ENCODE data around the gene LIMS4.
"Not testable (repeated sequence)": the region's sequence is repeated elsewhere in the genome, so short reads cannot be mapped to it uniquely, and the experiment has no call there.

LIMS4 gene

GRCh38 chr2:110449127-110449947, 23.3 kb downstream of the LIMS4 start:
- DNase-seq (ENCODE audit: low read depth) = not testable (repeated sequence)

- not testable (repeated sequence) for DNase-seq (ENCODE audit: low read depth)
Measured at GRCh38 chr2:110446644-110447043, 26.0 kb downstream of the LIMS4 start.

- not testable (repeated sequence) for DNase-seq (ENCODE audit: low read depth)
Measured at GRCh38 chr2:110443305-110444005, 29.2 kb downstream of the LIMS4 start.

GRCh38 chr2:110441905-110442304, 30.7 kb downstream of the LIMS4 start:
- DNase-seq (ENCODE audit: low read depth) = not testable (repeated sequence)

GRCh38 chr2:110434565-110434964, 38.1 kb downstream of the LIMS4 start:
- DNase-seq (ENCODE audit: low read depth) = not testable (repeated sequence)

GRCh38 chr2:110425725-110426124, 46.9 kb downstream of the LIMS4 start:
- not testable (repeated sequence) for DNase-seq (ENCODE audit: low read depth)

GRCh38 chr2:110424421-110424820, 48.2 kb downstream of the LIMS4 start:
- DNase-seq (ENCODE audit: low read depth) = not testable (repeated sequence)

- not testable (repeated sequence) for DNase-seq (ENCODE audit: low read depth)
Measured at GRCh38 chr2:110423574-110423962, 49.0 kb downstream of the LIMS4 start.

- not testable (repeated sequence) for DNase-seq (ENCODE audit: low read depth)
Measured at GRCh38 chr2:110422852-110423573, 49.6 kb downstream of the LIMS4 start.

GRCh38 chr2:110420641-110421354, 51.8 kb downstream of the LIMS4 start:
- not testable (repeated sequence) for DNase-seq (ENCODE audit: low read depth)

GRCh38 chr2:110407142-110407541, 65.5 kb downstream of the LIMS4 start:
- DNase-seq (ENCODE audit: low read depth) = not testable (repeated sequence)

GRCh38 chr2:110404988-110405387, 67.6 kb downstream of the LIMS4 start:
- DNase-seq (ENCODE audit: low read depth) = not testable (repeated sequence)

GRCh38 chr2:110404246-110404645, 68.4 kb downstream of the LIMS4 start:
- not testable (repeated sequence) for DNase-seq (ENCODE audit: low read depth)

- DNase-seq (ENCODE audit: low read depth) = not testable (repeated sequence)
Measured at GRCh38 chr2:110401001-110401618, 71.5 kb downstream of the LIMS4 start.

GRCh38 chr2:110399378-110399777, 73.2 kb downstream of the LIMS4 start:
- DNase-seq (ENCODE audit: low read depth) = not testable (repeated sequence)

GRCh38 chr2:110395990-110396389, 76.6 kb downstream of the LIMS4 start:
- DNase-seq (ENCODE audit: low read depth) = not testable (repeated sequence)

All from activated T-cell treated with anti-CD3 and anti-CD28 coated beads for 1 hour (primary cell).